ENCODE results near the gene TWIST2. TPM values are rescaled to one million over a fixed set of nuclear protein-coding genes. Genes with fewer than 3 reads are reported as not detected.

Gene TWIST2
- total RNA-seq, 4 donors from 2014 or later = 10.4 to 30.1 (median 20.8) TPM

- intact Hi-C loops (cut with DNase I) = no loop called here
- no peak for DNase-seq
- Histone ChIP-seq H3K36me3 (no peaks in the 10 kb centered on the region), H3K4me3 (replicated peaks in 1 of 3) (no peak overlapping the region), H3K4me1 (no peaks in the 10 kb centered on the region), H3K27ac (no peak overlapping the region), H3K27me3 (no peaks in the 10 kb centered on the region), H3K9me3 (no peaks in the 10 kb centered on the region)
- WGBS, 2 donors = 80 to 82% methylated on average over 7 of the region's 7 CpGs
- no peak for TF ChIP-seq POLR2A (IDR thresholded peaks at IDR 0.05)
- no peak for TF ChIP-seq CTCF (IDR thresholded peaks at IDR 0.05)
Observed at GRCh38 chr2:238900511-238900910, 52.6 kb downstream of the TWIST2 start.

- no peak overlapping the region for H3K27ac ChIP-seq
- H3K4me3 ChIP-seq (replicated peaks in 1 of 3) = no peak overlapping the region
- H3K36me3 ChIP-seq = no peaks in the 10 kb centered on the region
- no peak for TF ChIP-seq POLR2A (IDR thresholded peaks at IDR 0.05)
- no peak for TF ChIP-seq CTCF (IDR thresholded peaks at IDR 0.05)
- no peaks in the 10 kb centered on the region for H3K27me3 ChIP-seq
- H3K9me3 ChIP-seq = no peaks in the 10 kb centered on the region
- intact Hi-C loops (cut with DNase I) = no loop called here
- DNase-seq = no peak
- WGBS, 2 donors = 83 to 86% methylated on average over 8 to 13 of the region's 14 CpGs
- H3K4me1 ChIP-seq = no peaks in the 10 kb centered on the region
Observed at GRCh38 chr2:238901461-238902057, 53.7 kb downstream of the TWIST2 start.

- H3K27me3 ChIP-seq = no peaks in the 10 kb centered on the region
- no peaks in the 10 kb centered on the region for H3K36me3 ChIP-seq
- no peak overlapping the region for H3K27ac ChIP-seq
- no peaks in the 10 kb centered on the region for H3K4me1 ChIP-seq
- TF ChIP-seq POLR2A (IDR thresholded peaks at IDR 0.05) = no peak
- no peak for TF ChIP-seq CTCF (IDR thresholded peaks at IDR 0.05)
- intact Hi-C loops (cut with DNase I) = no loop called here
- no peaks in the 10 kb centered on the region for H3K9me3 ChIP-seq
- DNase-seq = no peak
- H3K4me3 ChIP-seq (replicated peaks in 1 of 3) = no peak overlapping the region
- 93 to 95% methylated on average over 2 of the region's 2 CpGs for WGBS, 2 donors
Observed at GRCh38 chr2:238902285-238902684, 54.4 kb downstream of the TWIST2 start.

- Histone ChIP-seq H3K27me3 (no peaks in the 10 kb centered on the region), H3K4me3 (replicated peaks in 1 of 3) (no peak overlapping the region), H3K27ac (no peak overlapping the region), H3K9me3 (no peaks in the 10 kb centered on the region), H3K4me1 (no peaks in the 10 kb centered on the region), H3K36me3 (no peaks in the 10 kb centered on the region)
- DNase-seq = no peak
- WGBS, 2 donors = 95 to 99% methylated on average over 2 of the region's 2 CpGs
- intact Hi-C loops (cut with DNase I) = no loop called here
- no peak for TF ChIP-seq CTCF (IDR thresholded peaks at IDR 0.05)
- TF ChIP-seq POLR2A (IDR thresholded peaks at IDR 0.05) = no peak
Observed at GRCh38 chr2:238903141-238903540, 55.3 kb downstream of the TWIST2 start.

GRCh38 chr2:238904177-238904576, 56.3 kb downstream of the TWIST2 start:
- Histone ChIP-seq H3K27me3 (no peaks in the 10 kb centered on the region), H3K9me3 (no peaks in the 10 kb centered on the region), H3K4me3 (replicated peaks in 1 of 3) (no peak overlapping the region), H3K27ac (no peak overlapping the region), H3K36me3 (no peaks in the 10 kb centered on the region), H3K4me1 (peaks cover 0 to under 1% of the 10 kb centered on the region in 2 donors)
- 84 to 86% methylated on average over 3 of the region's 3 CpGs for WGBS, 2 donors
- DNase-seq = no peak
- intact Hi-C loops (cut with DNase I) = no loop called here
- TF ChIP-seq POLR2A (IDR thresholded peaks at IDR 0.05) = no peak
- no peak for TF ChIP-seq CTCF (IDR thresholded peaks at IDR 0.05)

Data from thyroid gland (tissue), 4 donors.